ENCODE data around the gene APOE. TPM values are rescaled to one million over a fixed set of nuclear protein-coding genes. Genes with fewer than 3 reads are reported as not detected.

APOE gene
- total RNA-seq, 1 donor from 2014 or later: 655 TPM

DNA sequence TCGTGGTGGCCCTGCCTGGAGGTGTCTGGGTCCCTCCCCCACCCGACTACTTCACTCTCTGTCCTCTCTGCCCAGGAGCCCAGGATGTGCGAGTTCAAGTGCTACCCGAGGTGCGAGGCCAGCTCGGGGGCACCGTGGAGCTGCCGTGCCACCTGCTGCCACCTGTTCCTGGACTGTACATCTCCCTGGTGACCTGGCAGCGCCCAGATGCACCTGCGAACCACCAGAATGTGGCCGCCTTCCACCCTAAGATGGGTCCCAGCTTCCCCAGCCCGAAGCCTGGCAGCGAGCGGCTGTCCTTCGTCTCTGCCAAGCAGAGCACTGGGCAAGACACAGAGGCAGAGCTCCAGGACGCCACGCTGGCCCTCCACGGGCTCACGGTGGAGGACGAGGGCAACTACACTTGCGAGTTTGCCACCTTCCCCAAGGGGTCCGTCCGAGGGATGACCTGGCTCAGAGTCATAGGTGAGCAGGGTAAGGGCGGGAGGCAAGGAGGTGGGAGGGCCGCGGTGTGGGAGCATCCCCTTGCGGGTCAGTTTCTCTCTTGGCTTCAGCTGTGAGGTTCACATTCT lies 40.3 kb upstream of the APOE start:
- TF ChIP-seq EZH2 (IDR thresholded peaks at IDR 0.05; ENCODE audit: insufficient read depth, low read length): no peak
- TF ChIP-seq, protein P1, sequence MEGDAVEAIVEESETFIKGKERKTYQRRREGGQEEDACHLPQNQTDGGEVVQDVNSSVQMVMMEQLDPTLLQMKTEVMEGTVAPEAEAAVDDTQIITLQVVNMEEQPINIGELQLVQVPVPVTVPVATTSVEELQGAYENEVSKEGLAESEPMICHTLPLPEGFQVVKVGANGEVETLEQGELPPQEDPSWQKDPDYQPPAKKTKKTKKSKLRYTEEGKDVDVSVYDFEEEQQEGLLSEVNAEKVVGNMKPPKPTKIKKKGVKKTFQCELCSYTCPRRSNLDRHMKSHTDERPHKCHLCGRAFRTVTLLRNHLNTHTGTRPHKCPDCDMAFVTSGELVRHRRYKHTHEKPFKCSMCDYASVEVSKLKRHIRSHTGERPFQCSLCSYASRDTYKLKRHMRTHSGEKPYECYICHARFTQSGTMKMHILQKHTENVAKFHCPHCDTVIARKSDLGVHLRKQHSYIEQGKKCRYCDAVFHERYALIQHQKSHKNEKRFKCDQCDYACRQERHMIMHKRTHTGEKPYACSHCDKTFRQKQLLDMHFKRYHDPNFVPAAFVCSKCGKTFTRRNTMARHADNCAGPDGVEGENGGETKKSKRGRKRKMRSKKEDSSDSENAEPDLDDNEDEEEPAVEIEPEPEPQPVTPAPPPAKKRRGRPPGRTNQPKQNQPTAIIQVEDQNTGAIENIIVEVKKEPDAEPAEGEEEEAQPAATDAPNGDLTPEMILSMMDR (IDR thresholded peaks at IDR 0.05; ENCODE audit: insufficient read depth, low read depth, low read length): no peak
- Mint-ChIP-seq H3K27ac (ENCODE audit: unreplicated experiment) (no peak overlapping the region), H3K36me3 (ENCODE audit: low read depth, unreplicated experiment) (peaks cover 45% of the 10 kb centered on the region), H3K27me3 (ENCODE audit: low read depth, unreplicated experiment) (no peaks in the 10 kb centered on the region), H3K4me1 (ENCODE audit: low read depth, unreplicated experiment) (peaks cover 6% of the 10 kb centered on the region), H3K4me3 (ENCODE audit: unreplicated experiment) (peak overlapping the region; percentile 34), H3K9me3 (ENCODE audit: unreplicated experiment) (no peaks in the 10 kb centered on the region)
- Histone ChIP-seq H3K27ac (ENCODE audit: low read depth, low read length) (no peak overlapping the region), H3K9ac (ENCODE audit: low read length) (no peak overlapping the region), H3K9me3 (ENCODE audit: insufficient read depth, low read depth, low read length) (no peaks in the 10 kb centered on the region), H4K20me1 (ENCODE audit: insufficient read depth, low read length) (peaks cover 68% of the 10 kb centered on the region), H3K79me2 (ENCODE audit: insufficient read depth, low read length) (peaks cover 61% of the 10 kb centered on the region), H3K4me3 (ENCODE audit: insufficient read depth, low read depth, low read length) (no peak overlapping the region), H3K36me3 (ENCODE audit: insufficient read depth, low read length) (peaks cover 11% of the 10 kb centered on the region), H3K27me3 (ENCODE audit: insufficient read depth, low read length) (no peaks in the 10 kb centered on the region), H2AFZ (ENCODE audit: low read depth, low read length) (no peak overlapping the region), H3K4me1 (ENCODE audit: insufficient read depth, low read length) (peaks cover 12% of the 10 kb centered on the region), H3K4me2 (ENCODE audit: low read length) (no peak overlapping the region)
- DNase-seq (ENCODE audit: low read depth): no peak
- no peak for FAIRE-seq

DNA sequence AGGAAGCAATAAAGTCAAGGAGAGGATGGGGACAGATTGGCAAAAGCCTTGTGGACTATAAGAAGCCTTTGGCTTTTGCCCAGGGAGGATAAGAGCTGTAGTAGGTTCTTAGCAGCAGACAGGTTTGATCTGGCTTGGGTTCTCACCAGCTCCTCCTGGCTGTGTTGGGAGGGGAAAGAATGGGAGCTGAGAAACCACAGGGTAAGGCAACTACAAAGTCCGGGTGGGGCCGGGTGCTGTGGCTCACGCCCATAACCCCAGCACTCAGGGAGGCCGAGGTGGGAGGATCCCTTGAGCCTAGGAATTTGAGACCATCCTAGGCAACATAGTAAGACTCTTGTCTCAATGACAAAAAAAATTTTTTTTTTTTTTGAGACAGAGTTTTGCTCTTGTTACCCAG lies 38.9 kb upstream of the APOE start:
- H3K9me3 Mint-ChIP-seq (ENCODE audit: unreplicated experiment): no peaks in the 10 kb centered on the region
- Histone ChIP-seq H3K9ac (ENCODE audit: low read length) (no peak overlapping the region), H3K27me3 (ENCODE audit: insufficient read depth, low read length) (no peaks in the 10 kb centered on the region), H3K4me2 (ENCODE audit: low read length) (no peak overlapping the region), H2AFZ (ENCODE audit: low read depth, low read length) (no peak overlapping the region), H4K20me1 (ENCODE audit: insufficient read depth, low read length) (peaks cover 59% of the 10 kb centered on the region), H3K79me2 (ENCODE audit: insufficient read depth, low read length) (peaks cover 57% of the 10 kb centered on the region), H3K9me3 (ENCODE audit: insufficient read depth, low read depth, low read length) (no peaks in the 10 kb centered on the region), H3K4me1 (ENCODE audit: insufficient read depth, low read length) (peaks cover 16% of the 10 kb centered on the region), H3K36me3 (ENCODE audit: insufficient read depth, low read length) (peaks cover 8% of the 10 kb centered on the region), H3K4me3 (ENCODE audit: insufficient read depth, low read depth, low read length) (no peak overlapping the region), H3K27ac (ENCODE audit: low read depth, low read length) (no peak overlapping the region)
- peak overlapping the region; percentile 59 for H3K27ac Mint-ChIP-seq (ENCODE audit: unreplicated experiment)
- no peak overlapping the region for H3K4me3 Mint-ChIP-seq (ENCODE audit: unreplicated experiment)
- DNase-seq (ENCODE audit: low read depth) (no peak), FAIRE-seq (no peak)
- no peak for TF ChIP-seq EZH2 (IDR thresholded peaks at IDR 0.05; ENCODE audit: insufficient read depth, low read length)
- TF ChIP-seq, protein P1 (IDR thresholded peaks at IDR 0.05; ENCODE audit: insufficient read depth, low read depth, low read length): no peak
- H3K36me3 Mint-ChIP-seq (ENCODE audit: low read depth, unreplicated experiment): peaks cover 40% of the 10 kb centered on the region
- peaks cover 8% of the 10 kb centered on the region for H3K4me1 Mint-ChIP-seq (ENCODE audit: low read depth, unreplicated experiment)
- no peaks in the 10 kb centered on the region for H3K27me3 Mint-ChIP-seq (ENCODE audit: low read depth, unreplicated experiment)

DNA sequence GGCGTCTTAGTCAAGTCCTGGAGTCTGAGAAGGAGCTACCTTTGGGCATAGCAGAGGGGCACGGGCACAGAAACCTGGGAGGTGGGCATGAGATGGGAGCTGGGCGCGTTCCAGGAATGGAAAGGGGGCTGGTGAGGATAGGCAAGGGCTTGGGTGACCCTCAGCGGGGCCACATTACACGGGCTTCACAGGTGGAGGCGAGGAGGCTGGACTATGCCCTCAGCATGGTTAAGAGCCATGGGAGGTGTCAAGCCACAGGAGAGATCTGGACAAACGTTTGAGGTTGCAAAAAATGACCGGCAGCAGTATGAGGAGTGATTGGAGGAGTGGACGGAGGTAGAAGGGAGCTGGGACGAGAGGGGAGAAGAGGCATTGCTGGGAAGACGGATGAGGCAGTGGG lies 38.0 kb upstream of the APOE start:
- TF ChIP-seq, protein P1 (IDR thresholded peaks at IDR 0.05; ENCODE audit: insufficient read depth, low read depth, low read length): no peak
- no peak for TF ChIP-seq EZH2 (IDR thresholded peaks at IDR 0.05; ENCODE audit: insufficient read depth, low read length)
- Histone ChIP-seq H3K4me3 (ENCODE audit: insufficient read depth, low read depth, low read length) (no peak overlapping the region), H3K9me3 (ENCODE audit: insufficient read depth, low read depth, low read length) (no peaks in the 10 kb centered on the region), H2AFZ (ENCODE audit: low read depth, low read length) (no peak overlapping the region), H3K27ac (ENCODE audit: low read depth, low read length) (no peak overlapping the region), H3K4me2 (ENCODE audit: low read length) (no peak overlapping the region), H3K79me2 (ENCODE audit: insufficient read depth, low read length) (peaks cover 57% of the 10 kb centered on the region), H3K36me3 (ENCODE audit: insufficient read depth, low read length) (peaks cover 16% of the 10 kb centered on the region), H3K4me1 (ENCODE audit: insufficient read depth, low read length) (peaks cover 16% of the 10 kb centered on the region), H3K27me3 (ENCODE audit: insufficient read depth, low read length) (no peaks in the 10 kb centered on the region), H3K9ac (ENCODE audit: low read length) (no peak overlapping the region), H4K20me1 (ENCODE audit: insufficient read depth, low read length) (peaks cover 56% of the 10 kb centered on the region)
- DNase-seq (ENCODE audit: low read depth) (no peak), FAIRE-seq (no peak)
- Mint-ChIP-seq H3K9me3 (ENCODE audit: unreplicated experiment) (no peaks in the 10 kb centered on the region), H3K36me3 (ENCODE audit: low read depth, unreplicated experiment) (peaks cover 39% of the 10 kb centered on the region), H3K4me3 (ENCODE audit: unreplicated experiment) (no peak overlapping the region), H3K4me1 (ENCODE audit: low read depth, unreplicated experiment) (peaks cover 8% of the 10 kb centered on the region), H3K27me3 (ENCODE audit: low read depth, unreplicated experiment) (no peaks in the 10 kb centered on the region), H3K27ac (ENCODE audit: unreplicated experiment) (no peak overlapping the region)

All from astrocyte (in vitro differentiated cells and primary cell).